Activated CD4-positive, alpha-beta T cell treated with anti-CD3 and anti-CD28 coated beads, Interleukin-2, Interleukin-4, amounts not matched to agents 100 ng/mL and 50 ng/mL, durations not matched to agents 16 hours and 8 hours (primary cell): ENCODE results near the gene EPG5.

Experiments used
- DNase-seq: peaks from one replicate; pipeline ENCODE4 v3.0.0-alpha.2; 2020; ENCODE audit warnings: low spot score

EPG5 gene

DNA sequence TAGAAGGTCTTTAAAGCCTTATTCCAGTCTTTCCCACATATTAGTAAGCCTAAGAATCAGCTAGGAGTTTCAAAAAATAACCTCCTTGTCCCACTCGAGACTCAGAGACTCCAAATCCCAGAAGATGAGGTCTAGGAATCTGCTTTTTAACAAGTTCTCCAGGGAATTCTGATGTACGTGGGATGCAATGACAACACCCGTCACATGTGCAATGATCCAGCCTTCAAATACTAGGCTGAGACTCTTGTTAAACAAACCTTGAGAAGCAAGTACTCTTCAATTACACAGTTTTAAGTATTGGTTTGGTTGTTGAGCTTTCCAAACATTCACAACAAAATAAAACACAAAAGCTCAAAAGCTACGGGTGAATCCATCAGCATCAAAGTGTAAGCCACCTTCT, 53.9 kb downstream of the EPG5 start:
- DNase-seq = no peak

DNA sequence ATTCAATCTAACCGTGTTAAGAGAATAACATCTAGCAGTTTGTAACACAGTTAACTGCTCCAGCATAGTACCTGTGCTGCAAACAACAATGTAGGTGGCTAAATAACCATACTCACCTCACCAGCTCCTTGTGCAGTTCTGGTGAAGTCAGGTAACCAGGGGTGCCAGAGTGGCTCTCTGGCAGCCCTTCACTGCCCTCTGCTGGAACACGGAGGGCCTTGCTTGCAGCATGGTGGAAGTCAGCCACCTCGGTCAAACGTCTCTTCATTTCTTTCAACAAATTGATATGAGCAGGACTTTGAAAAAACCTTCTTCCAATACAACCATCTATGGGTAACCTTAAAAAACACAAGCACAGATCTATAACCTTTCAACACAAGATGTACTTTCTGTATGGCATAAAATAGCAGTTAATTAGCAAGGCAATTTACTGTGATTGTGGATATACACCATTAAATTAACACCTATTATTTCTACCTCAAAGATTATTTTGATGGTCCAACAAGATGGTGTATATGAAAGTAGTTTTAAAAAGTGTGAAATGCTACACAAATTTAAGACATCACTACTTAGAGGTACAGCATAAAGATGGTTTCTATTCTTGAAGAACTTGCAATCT, 56.6 kb downstream of the EPG5 start:
- peak; percentile 63 for DNase-seq

- DNase-seq = no peak
These were observed 65.4 kb downstream of the EPG5 start for GRCh38 chr18:45901654-45902210.

DNA sequence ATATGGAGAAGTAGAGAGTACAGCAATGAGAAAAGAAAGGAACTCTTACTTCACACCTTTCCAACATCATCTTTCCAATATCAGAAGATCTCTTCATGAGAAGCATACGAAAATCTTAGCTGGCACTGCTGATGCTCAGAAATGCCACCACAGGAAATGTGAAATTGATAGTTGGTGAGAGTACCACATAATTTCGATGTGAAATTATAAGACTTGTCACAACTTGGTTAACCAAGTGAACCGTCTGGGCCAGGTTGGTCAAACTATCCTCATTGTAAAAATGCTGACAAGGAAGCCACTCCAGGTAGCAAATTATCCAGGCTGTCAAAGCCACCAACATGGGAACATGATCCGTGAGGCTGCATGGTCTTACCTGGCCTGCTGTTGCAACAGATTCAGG, 66.5 kb downstream of the EPG5 start:
- DNase-seq = peak; percentile 4

- no peak for DNase-seq
These were observed 70.1 kb downstream of the EPG5 start for GRCh38 chr18:45896991-45897390.

DNA sequence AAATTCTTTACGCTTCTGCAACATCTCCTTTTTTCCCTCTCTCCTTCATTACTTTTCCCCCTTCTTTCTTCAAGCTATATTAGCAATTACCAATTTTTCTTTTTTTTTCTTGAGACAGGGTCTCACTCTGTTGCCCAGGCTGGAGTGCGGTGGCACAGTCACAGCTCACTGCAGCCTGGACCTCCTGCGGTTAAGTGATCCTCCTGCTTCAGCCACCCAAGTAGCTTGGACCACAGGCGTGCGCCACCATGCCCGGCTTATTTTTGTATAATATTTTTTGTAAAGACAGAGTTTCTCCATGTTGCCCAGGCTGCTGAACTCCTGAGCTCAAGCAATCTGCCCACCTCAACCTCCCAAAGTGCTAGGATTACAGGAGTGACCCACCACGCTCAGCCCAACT, 70.7 kb downstream of the EPG5 start:
- DNase-seq = no peak

- no peak for DNase-seq
These were observed 71.8 kb downstream of the EPG5 start for GRCh38 chr18:45895339-45895738.

- no peak for DNase-seq
These were observed 72.3 kb downstream of the EPG5 start for GRCh38 chr18:45894818-45895217.

DNA sequence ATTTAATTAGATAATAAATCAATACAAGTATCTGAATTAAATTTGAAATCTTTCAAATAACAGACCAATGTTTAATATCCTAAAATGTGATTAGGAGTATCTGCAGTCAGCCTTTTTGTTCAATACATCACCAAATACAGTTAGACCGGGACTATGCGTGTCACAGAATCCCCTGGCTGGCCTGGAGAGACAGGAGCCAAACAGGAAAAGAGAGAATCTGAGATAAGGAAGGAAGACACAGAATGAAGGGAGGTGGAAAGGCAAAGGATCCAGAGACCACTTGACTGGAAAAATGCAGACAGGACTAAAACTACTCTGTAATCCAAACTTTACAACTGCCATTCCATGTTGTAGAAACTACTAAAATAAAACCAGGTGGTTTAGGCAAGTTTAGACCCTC, 75.3 kb downstream of the EPG5 start:
- no peak for DNase-seq

DNA sequence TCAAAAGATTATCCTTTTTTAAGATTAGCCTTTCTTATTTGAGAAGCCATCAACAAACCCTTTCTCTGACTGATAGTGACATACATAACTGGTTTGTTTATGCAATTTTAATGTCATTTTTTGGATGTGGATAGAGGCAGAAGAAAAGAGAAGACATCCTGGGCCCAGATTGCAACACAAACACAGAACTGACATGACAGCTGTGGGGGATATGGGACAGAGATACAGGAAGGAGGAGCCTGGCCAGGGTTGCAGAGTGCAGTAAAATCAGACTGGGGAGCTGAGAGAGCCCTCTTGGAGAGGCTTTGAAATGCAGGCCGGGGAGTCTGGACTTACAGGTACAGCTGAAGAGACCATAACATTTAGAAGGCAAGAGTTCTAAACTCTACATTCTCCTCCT, 76.5 kb downstream of the EPG5 start:
- DNase-seq = no peak

DNA sequence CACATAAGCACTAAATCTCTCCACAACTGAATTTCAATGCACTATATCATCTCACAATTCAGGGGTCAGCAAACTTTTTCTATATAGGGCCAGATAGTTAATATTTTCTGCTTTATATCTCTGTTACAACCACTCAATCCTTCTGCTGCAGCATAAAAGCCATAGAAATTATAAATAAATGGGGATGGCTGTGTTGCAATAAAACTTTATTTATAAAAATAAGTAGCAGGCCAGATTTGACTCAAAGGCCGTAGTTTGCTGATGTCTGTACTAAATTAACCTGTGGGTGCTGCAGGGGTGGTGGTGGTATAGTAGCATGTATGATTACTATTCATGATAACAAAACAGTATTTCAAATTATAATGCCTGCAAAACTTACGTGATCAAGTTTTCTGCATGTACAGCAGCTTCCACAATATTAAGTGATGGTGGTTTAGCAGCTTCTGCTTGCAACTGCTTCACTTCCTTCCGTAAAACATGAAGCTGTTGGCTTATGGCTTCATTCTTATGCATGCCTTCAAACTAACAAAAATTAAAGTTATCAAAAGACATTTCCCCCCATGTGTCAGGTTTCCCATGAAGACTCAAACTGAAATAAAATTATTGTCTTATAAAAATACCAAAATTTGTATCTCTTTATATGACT, 77.6 kb downstream of the EPG5 start:
- DNase-seq = no peak

GRCh38 chr18:45887585-45887984, 79.5 kb downstream of the EPG5 start:
- DNase-seq = no peak

- DNase-seq = no peak
These were observed 86.1 kb downstream of the EPG5 start for GRCh38 chr18:45880876-45881558.

GRCh38 chr18:45879681-45880655, 87.2 kb downstream of the EPG5 start:
- DNase-seq = peak; percentile 69

DNA sequence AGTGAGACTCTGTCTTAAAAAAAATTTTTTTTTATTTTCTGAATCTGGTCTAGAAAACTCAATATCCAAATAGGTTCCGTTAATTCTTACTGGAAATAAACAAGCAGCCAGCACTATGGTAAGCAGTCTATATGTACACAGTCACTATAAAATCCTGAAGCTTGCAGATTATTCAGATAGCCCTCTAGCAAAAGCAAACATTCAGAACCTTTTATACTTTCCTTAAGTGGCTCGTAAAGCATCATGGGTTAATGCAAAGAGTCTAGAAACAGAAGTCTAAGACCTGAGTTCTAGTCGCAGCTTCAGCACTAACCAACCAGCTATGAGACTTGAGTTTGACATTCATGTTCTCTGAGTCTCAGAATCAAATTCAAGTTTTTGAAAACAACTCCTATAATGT, 89.7 kb downstream of the EPG5 start:
- DNase-seq = no peak

DNA sequence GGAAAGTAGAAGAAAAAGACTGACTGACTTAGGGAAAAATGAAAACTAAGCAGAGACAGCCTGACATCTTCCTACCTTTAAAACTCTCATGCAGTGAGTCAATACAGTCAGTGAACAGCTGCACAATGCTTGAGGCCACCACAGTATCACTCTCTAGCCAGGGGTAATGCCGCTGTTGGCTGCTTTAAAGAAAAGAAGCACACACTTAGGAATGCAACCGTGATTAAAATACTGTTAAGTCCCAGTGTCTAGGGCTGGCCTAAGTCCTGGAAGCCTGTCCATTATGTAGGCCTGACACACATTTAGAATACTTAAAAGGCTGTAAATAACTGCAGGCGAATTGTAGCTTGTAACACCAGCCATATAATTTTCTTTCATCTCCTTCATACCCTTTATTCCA, 91.0 kb downstream of the EPG5 start:
- no peak for DNase-seq

- DNase-seq = peak; percentile 84
These were observed 92.5 kb downstream of the EPG5 start for GRCh38 chr18:45874491-45875184.

- DNase-seq = no peak
These were observed 95.6 kb downstream of the EPG5 start for GRCh38 chr18:45871431-45872084.

DNA sequence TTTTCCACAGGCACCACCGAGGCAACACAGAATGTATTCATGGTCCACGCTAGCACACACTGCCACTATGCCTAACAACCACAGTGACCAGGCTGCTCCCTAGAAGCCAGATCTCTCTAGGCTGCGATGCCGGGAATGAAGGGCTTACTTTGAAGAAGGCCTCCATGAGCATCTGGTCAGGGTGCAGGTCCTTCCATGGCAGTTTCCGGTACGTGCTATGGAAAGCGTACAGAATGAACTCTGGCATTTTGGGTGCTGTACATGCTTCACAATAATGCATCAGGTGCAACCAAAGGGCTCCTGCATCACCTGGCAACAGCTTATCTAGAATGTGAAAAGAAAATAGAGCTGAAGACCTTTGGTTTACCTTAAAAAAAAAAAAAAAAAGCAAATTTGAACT, 96.7 kb downstream of the EPG5 start:
- no peak for DNase-seq

DNA sequence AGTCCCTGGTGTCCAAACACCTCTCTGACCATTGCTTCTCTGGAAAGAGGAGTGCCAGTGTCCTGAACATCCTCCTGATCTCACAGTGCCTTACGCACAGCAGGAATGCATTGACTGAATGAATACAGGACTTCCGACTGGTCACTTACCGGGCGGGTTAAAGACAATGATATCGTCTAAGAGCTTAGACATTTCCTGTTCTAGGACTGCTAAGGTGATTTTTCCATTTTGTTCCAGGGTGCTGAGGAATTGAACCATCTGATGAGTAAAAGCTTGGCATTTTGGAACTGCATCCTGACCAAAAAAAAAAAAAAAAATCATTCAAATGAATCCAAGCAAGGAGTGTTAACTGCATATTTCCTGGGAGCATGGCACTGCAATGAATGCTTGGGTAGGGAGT, 101.7 kb downstream of the EPG5 start:
- no peak for DNase-seq

DNA sequence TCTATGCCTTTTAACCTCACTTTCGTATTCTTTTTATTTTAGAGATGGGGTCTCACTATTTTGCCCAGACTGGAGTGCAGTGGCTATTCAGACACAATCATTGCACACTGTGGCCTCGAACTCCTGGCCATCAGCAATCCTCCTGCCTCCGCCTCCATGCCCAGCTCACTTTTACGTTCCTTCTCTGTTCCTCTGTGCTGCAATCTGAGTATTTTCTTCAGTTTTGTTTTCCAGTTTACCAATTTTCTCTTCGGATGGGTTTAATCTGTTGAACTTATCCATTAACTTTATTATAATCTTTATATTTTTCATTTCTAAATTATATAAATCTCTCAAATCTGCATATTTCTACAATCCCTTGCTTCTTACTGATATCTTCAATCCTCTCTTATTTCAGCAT, 103.0 kb downstream of the EPG5 start:
- no peak for DNase-seq
